ENCODE data around the gene PEAK3.

DNA sequence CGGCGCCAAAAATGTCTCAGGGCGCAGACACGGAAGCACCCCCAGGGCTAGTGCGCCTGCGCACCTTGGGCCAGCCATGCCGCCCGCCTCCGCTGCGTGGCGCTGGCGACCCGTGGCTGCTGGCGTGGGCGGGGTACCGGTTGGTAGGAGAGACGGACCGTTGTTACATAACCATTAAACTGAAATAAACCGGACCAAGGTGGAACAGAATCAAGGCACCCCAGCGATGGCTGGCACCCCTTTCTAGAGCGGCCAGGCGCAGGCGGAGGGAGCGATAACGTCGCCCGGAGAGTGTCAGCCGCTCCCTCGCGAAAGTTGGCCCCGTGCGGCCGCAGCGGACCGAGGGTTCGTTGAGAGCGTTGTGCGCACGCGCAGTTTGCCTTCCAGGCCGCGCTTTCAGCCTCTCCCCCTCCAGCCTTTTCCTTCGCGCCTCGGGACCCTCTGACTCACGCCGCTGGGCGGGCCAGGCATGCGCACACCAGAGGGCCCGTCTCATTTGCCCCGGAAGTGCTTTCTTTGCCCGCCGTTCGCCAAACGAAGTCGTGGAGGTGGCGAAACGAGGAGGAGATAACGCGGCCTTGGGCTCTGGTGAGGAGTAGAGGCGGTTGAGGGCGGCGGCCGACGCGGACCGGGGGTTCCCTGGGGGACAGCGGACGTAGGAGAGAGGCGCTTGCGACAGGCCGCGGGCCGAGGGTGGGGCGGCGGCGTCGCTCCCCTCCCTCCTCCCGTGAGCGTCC, 45.5 kb downstream of the PEAK3 start, which contains the start of the genes PLEKHJ1 and SF3A2:
- TF ChIP-seq CTCF (IDR thresholded peaks at IDR 0.05; ENCODE audit: poor library complexity) (peak; percentile 100), EZH2 (IDR thresholded peaks at IDR 0.05; ENCODE audit: borderline replicate concordance) (no peak)

All from hepatocyte (in vitro differentiated cells).